ENCODE results near the gene NTF4.
"Not testable (repeated sequence)": the region's sequence is repeated elsewhere in the genome, so short reads cannot be mapped to it uniquely, and the experiment has no call there.

GRCh38 chr19:49018388-49019241 lies 46.0 kb downstream of the NTF4 start:
- TF ChIP-seq POLR2AphosphoS5 (IDR thresholded peaks at IDR 0.05; ENCODE audit: low read depth, low read length), result 0 out of 2 replicates have a peak, but pooled peaks have one; percentile 20
- TF ChIP-seq, protein P1, sequence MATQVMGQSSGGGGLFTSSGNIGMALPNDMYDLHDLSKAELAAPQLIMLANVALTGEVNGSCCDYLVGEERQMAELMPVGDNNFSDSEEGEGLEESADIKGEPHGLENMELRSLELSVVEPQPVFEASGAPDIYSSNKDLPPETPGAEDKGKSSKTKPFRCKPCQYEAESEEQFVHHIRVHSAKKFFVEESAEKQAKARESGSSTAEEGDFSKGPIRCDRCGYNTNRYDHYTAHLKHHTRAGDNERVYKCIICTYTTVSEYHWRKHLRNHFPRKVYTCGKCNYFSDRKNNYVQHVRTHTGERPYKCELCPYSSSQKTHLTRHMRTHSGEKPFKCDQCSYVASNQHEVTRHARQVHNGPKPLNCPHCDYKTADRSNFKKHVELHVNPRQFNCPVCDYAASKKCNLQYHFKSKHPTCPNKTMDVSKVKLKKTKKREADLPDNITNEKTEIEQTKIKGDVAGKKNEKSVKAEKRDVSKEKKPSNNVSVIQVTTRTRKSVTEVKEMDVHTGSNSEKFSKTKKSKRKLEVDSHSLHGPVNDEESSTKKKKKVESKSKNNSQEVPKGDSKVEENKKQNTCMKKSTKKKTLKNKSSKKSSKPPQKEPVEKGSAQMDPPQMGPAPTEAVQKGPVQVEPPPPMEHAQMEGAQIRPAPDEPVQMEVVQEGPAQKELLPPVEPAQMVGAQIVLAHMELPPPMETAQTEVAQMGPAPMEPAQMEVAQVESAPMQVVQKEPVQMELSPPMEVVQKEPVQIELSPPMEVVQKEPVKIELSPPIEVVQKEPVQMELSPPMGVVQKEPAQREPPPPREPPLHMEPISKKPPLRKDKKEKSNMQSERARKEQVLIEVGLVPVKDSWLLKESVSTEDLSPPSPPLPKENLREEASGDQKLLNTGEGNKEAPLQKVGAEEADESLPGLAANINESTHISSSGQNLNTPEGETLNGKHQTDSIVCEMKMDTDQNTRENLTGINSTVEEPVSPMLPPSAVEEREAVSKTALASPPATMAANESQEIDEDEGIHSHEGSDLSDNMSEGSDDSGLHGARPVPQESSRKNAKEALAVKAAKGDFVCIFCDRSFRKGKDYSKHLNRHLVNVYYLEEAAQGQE (IDR thresholded peaks at IDR 0.05; ENCODE audit: insufficient read depth in 1 of 2, low read depth in 2 of 2, low read length in 2 of 2), result not testable (repeated sequence)

All from PFSK-1 (cell line).